Measurements from ENCODE around the gene GRIN2D.

The GRIN2D gene

GRCh38 chr19:48400018-48400742 lies 6.7 kb downstream of the GRIN2D start:
- in situ Hi-C loops (cut with MboI; ENCODE audit: low sequenced_read_pairs, unreplicated experiment): no loop called here
- no peak for TF ChIP-seq CTCF (IDR thresholded peaks at IDR 0.05; ENCODE audit: borderline replicate concordance, control extremely low read depth, extremely low read depth, insufficient read depth, missing control alignments)
- DNase-seq (ENCODE audit: low spot score): peak; percentile 63

- in situ Hi-C loops (cut with MboI; ENCODE audit: low sequenced_read_pairs, unreplicated experiment): no loop called here
- no peak for TF ChIP-seq CTCF (IDR thresholded peaks at IDR 0.05; ENCODE audit: borderline replicate concordance, control extremely low read depth, extremely low read depth, insufficient read depth, missing control alignments)
- DNase-seq (ENCODE audit: low spot score): no peak
Measured at GRCh38 chr19:48401287-48401686, 7.8 kb downstream of the GRIN2D start.

GRCh38 chr19:48403606-48404005 lies 10.1 kb downstream of the GRIN2D start:
- DNase-seq (ENCODE audit: low spot score): peak; percentile 87
- no peak for TF ChIP-seq CTCF (IDR thresholded peaks at IDR 0.05; ENCODE audit: borderline replicate concordance, control extremely low read depth, extremely low read depth, insufficient read depth, missing control alignments)

GRCh38 chr19:48405010-48405659 lies 11.7 kb downstream of the GRIN2D start:
- in situ Hi-C loops (cut with MboI; ENCODE audit: low sequenced_read_pairs, unreplicated experiment): no loop called here
- no peak for DNase-seq (ENCODE audit: low spot score)
- no peak for TF ChIP-seq CTCF (IDR thresholded peaks at IDR 0.05; ENCODE audit: borderline replicate concordance, control extremely low read depth, extremely low read depth, insufficient read depth, missing control alignments)

More at GRCh38 chr19:48403606-48404005, 10.1 kb downstream of the GRIN2D start:
- in situ Hi-C loops (cut with MboI; ENCODE audit: low sequenced_read_pairs, unreplicated experiment): no loop called here

GRCh38 chr19:48405850-48406249 lies 12.4 kb downstream of the GRIN2D start:
- no peak for TF ChIP-seq CTCF (IDR thresholded peaks at IDR 0.05; ENCODE audit: borderline replicate concordance, control extremely low read depth, extremely low read depth, insufficient read depth, missing control alignments)
- peak; percentile 55 for DNase-seq (ENCODE audit: low spot score)
- in situ Hi-C loops (cut with MboI; ENCODE audit: low sequenced_read_pairs, unreplicated experiment): no loop called here

- in situ Hi-C loops (cut with MboI; ENCODE audit: low sequenced_read_pairs, unreplicated experiment): no loop called here
- no peak for DNase-seq (ENCODE audit: low spot score)
- TF ChIP-seq CTCF (IDR thresholded peaks at IDR 0.05; ENCODE audit: borderline replicate concordance, control extremely low read depth, extremely low read depth, insufficient read depth, missing control alignments): no peak
Measured at GRCh38 chr19:48413879-48414587, 20.6 kb downstream of the GRIN2D start.

All from GM13976 (cell line).